ENCODE data around the gene ZMYND10.

The ZMYND10 gene

DNA sequence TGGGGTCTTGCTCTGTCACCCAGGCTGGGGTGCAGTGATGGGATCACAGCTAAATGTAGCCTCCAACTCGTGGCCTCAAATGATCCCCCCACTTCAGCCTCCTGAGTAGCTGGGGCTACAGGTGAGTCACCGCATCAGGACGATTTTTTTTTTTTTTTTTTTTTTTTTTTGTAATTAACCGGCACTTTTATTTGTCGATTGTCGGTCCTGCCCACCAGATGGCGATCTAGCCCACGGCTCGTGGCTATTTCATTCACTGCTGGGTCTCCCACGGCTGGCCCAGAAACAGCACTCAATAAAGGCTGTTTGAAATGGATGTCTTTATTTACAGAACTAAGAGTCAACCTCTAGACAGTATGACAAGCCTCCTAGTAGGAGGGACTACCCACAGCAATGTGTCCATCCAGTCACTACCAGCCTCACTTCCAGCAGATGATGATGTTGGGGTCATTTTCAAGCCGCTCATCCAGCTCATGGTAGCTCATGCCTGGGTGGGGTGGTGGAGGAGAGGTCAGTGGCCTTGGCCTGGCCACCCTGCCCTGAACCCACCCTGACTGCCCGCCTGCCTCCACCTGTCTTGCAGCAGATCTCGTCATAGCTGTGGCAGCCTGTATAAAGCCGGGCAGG, 1.8 kb upstream of the ZMYND10 start:
- peak in 1 of 2 experiments; percentile 53 for DNase-seq (ENCODE audit: low read depth in 2 of 2)

DNA sequence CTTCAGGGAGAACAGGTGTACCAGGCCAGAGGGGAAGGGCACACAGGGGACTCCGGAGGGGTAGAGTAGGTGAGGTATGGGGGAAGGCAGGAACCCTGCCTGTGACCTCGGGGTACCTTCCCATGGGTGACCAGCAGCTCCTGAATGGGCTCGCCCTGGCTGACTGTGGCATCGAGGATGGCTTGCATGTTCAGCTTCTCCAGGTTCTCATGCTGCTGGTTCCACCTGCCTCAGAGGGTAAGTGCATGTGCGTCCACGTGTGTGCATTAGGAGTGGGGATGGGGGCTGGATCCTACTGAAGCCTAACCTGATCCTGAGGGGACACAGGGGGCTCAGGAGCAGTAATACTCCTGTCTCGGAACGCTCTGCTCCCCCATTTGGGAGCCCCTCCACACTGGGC, 524 bp downstream of the ZMYND10 start:
- no peak for DNase-seq (ENCODE audit: low read depth in 2 of 2)

DNA sequence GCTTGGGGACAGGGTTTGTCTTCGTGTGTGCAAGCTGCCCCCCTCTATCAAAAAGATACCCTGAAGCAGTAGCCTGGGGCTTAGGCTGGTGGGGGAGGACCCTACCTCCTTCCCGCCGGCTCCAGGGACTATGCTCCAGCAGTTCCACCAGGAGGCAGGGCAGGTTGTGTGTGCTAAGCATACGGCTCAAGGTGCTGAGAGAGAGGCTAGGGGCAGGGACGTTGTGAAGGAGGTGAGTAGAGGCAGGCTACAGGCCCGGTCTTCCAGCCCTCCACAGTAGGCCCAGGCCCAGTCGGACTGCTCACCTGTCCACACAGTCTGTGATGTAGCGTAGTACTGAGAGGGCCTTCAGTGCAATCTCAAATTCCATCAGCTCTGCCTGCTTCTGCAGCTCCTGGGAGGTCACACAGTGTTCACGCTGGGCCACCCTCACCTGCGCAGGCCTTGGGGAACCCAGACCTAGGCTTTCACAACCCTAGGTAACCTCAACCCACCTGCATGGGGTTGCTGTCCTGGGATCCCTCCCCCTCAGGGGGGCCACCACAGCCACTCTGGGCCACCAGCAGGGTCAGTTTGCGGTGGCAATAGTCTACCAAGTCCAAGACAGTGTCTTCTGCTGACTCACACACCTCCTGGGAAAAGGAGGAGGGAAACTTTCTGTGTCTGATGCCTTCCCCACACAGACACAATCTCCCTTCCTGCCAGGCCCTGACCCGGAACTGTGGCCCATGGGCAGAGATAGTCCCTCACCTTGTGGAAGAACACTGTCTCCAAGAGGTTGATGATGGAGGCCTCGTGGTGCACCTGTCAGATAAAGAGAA, 2.5 kb downstream of the ZMYND10 start:
- DNase-seq (ENCODE audit: low read depth in 2 of 2), result no peak

DNA sequence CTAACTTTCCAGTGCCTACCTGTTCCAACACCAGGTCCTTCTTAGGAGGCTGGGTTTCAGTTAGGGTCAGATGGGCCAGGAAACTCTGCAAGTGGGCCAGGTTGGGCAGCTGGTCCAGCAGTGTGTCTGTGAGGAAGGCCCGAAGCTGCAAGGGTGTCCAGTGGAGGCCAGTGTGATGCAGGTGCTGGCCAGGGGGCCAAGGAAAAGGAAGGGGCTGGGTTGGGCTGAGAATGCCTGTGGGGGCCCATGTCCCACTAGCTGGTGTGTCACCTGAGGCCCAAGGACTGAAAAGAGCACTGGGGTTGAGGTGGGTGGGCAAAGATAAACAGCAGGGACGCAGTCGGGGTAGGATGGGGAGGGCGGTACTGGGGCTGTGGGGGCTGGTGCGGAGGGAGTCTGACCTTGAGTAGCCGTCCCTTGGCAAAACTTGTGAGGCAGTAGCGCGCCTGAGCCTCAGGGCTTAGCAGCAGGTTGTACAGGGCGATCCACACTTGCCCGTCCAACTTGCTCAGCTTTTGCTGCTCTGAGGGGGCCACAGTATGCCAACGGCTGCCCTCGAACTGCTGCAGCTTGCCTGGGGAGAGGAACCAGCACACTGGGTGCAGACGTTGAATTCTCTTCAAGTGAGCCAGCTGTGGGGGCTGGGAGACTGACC, 3.4 kb downstream of the ZMYND10 start:
- no peak for DNase-seq (ENCODE audit: low read depth in 2 of 2)

DNA sequence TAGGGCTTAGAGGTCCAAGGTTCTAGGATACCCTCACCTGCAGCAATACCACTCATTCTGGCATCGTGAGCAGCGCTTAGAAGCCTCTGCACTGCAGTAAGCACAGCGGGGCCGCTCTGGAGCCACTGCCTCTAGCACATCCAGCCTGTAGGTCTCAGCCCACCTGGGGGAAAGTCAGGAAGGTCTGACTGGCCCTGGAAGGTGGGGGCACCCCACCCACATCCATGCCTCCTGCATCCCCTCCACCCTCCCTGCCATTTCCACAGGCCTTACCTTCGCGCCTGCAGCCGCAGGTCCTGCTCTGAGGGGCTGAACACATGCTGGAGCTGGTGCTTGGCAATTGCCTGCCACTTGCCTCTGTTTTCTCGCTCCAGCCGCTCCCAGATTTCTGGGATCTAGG, 4.0 kb downstream of the ZMYND10 start:
- no peak for DNase-seq (ENCODE audit: low read depth in 2 of 2)

DNA sequence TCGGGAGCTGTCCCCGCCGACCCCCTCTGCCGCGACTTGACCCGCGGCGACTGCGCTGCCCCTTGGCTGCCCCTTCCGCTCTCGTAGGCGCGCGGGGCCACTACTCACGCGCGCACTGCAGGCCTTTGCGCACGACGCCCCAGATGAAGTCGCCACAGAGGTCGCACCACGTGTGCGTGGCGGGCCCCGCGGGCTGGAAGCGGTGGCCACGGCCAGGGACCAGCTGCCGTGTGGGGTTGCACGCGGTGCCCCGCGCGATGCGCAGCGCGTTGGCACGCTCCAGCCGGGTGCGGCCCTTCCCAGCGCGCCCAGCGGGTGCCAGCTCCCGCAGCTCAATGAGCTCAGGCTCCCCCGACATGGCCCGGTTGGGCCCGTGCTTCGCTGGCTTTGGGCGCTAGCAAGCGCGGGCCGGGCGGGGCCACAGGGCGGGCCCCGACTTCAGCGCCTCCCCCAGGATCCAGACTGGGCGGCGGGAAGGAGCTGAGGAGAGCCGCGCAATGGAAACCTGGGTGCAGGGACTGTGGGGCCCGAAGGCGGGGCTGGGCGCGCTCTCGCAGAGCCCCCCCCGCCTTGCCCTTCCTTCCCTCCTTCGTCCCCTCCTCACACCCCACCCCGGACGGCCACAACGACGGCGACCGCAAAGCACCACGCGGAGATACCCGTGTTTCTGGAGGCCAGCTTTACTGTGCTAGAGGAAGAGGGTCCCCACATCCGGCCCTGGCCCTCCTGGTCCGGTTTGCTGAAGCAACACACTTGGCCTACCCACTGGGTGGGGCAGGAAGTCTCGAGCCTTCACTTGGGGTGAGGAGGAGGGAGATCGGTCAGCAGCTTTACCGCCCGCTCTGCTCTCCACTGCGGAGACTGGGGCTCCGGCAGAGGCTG, 4.8 kb downstream of the ZMYND10 start, which contains the start of gene RASSF1:
Gene RASSF1, minus strand, starts transcription at position 389 of the 882 bp plus-strand sequence. Its CDS starts 31 bp downstream, at position 358.
- no peak for DNase-seq (ENCODE audit: low read depth in 2 of 2)

DNA sequence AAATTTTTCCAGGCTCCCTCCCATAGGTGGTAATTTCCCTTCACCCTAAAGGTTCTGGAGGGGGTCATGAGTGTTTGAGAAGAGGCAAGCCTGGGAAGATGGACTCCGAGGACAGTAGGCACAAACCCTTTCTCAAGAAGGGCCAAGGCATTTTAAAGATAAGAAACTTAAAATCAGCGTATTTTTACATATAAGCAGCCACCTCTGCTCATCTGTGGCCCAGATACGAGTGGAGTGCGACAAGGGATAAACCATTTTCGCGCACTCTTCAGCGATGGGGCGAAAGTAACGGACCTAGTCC, 5.4 kb downstream of the ZMYND10 start:
- DNase-seq (ENCODE audit: low read depth in 2 of 2), result no peak

DNA sequence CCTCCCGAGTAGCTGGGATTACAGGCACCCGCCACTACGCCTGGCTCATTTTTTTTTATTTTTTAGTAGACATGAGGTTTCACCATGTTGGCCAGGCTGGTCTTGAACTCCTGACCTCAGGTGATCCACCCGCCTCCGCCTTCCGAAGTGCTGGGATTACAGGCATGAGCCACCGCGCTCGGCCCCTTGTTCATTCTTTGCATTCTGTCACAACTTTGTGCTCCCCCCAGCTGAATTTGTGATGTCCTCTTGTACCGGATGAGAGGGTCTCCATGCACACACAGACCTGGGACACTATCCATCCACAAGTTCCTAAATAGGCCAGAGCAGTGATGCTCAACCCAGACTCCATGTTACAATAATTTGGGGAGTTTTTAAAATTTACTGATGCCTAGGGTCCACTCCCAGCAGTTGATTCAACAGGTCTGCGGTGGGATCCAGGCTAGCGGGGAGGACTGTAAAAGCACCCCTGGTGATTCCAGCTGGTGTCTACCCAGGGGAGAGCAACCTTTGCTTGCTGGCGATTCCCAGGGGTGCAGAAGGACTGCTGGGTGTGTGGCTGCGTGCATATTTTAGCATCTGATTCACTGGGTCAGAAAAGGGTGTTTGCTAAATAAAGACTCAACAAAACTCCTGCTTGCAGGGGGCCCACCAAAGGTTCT, 5.9 kb downstream of the ZMYND10 start:
- DNase-seq (ENCODE audit: low read depth in 2 of 2), result no peak

DNA sequence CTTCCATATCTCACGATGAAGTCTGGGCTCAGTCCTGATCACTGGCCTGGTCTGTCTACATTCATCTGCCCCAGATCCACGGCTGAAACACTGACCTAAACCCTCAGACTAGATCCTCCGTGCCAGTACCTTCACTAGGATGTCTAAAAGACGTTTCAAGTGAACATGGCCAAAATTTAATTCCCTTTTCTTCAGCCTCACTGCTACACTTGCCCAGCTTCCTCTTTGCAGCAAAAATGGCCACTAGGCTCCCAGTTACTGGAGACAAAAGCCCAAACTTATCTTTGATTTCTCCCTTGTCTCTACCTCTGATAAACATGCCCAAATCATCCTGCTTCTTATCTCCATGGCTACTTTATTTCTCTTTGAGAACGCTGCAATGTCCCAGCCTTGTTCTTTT, 6.6 kb downstream of the ZMYND10 start:
- DNase-seq (ENCODE audit: low read depth in 2 of 2), result no peak

DNA sequence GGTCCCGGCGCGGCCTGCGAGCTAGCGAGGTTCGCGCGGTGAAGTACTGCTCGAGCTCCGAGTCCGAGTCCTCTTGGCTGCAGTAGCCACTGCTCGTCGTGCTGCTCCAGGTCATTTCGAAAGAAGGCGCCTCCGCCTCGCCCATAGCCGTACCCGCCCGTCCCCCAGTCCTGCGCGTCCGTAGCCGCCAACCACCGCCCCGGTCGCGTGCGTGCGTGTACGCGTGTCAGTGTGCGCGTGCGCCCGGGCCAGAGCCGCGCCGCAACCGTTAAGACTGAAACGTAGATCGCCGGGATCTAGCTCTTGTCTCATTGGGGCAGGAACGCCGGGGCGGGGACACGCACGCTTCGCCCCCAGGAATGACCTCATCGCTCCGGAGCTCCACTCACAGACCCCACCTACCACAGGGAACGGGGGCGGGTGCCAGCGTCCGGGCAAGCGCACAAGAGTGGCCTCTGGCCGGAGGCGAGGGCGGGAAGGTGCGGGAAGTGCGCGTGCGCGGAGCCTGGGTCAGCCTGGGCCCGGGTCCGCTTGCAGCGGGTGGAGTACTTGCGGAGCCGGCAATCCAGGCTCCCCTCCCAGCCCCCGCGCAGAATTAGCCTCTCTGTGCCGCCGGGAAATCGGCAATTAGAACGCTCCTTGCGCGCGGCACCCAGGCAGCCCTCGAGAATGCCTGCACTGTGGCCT, 8.2 kb downstream of the ZMYND10 start:
- DNase-seq (ENCODE audit: low read depth in 2 of 2), result peak; percentile 97

DNA sequence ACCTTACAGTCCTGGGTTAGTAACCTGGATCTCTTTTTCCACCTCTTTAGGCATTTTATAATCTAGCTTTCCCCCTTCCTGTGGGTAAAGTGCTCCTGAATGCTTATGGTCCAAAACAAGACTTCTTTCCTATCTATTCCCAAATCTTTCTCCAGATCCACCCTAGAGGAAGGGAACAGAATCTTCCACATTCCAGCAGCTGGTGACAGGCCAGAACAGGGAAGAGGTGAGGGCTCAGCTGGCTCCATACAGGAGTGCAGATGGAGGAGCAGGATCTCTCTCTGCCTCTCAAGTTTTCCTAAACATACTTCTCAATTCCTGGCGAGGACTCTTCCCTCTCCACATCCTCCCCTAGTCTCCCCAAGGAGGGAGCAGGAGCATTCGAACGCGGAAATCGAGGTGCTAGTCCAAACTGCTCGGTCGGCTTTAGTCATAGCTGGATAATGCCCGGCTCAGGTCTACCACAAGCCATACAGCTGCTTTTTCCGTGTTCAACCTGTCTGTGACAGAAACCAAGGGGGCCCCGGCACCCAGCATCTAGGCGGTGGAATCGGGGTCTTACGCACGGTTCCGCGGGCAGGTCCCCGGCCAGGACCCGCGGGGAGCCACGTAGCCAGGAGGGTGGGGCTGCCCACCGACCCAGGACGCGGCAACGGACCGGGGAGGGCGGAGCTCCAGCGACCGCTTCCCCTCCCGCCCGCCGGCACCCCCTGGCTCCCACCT, 8.9 kb downstream of the ZMYND10 start:
- no peak for DNase-seq (ENCODE audit: low read depth in 2 of 2)

DNA sequence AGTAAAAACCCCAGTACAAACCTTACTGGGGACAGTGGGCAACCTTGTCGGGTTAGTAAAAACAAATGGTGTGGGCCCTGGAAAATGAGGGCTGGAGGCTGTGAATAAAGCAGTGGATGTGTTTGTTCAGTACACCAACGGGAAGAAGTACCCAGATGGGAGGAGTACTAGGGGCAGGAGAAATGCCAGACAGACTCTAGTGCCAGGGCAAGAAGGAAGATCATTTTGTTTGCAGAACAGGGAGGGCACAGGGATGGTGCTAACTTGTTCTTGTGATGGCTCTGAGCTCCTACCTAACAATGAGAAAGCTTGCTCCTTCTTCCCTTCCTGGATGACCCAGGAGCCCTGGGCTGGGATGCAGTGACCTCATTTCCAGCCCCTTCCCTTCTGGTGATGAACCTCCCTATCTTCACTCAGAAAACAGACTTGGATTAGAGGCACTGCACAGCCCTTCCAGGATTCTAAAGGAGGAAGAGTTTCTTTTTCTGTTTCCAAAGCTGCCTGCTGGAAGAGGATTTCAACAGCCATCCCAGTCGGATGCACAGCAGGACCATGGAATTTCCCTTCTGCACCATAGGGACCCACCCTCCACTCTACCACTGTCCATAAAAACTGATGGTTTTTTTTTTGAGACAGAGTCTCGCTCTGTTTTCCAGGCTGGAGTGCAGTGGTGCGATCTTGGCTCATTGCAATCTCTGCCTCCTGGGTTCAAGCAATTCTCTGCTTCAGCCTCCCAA, 11.0 kb downstream of the ZMYND10 start:
- no peak for DNase-seq (ENCODE audit: low read depth in 2 of 2)

DNA sequence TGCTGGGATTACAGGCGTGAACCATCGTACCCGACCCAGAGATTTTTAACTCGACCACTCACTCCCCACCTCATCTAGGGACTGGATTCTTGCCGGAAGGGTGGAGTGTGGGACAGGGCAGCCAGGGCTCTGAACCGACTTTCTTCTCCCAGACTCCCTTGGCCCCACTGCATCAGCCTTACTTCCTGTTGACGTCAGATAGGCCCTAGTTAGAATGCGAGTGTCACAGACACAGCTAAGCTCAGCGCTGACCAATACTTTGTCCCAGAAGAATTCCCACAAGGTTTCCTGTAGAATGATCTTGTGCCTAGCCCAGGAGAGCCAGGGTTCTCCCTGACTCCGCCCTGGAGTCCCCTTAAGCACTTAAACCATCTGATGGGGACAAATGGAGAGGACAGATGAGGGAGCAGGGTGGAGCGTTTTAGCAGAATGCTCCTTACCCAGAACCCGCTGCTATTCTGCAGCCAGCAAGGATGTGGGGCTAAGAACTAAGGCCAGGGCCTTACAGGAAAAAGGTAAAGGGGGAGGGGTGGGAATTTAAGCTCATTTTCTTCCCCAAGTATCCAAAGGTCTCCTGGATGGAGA, 11.7 kb downstream of the ZMYND10 start:
- DNase-seq (ENCODE audit: low read depth in 2 of 2), result no peak

DNA sequence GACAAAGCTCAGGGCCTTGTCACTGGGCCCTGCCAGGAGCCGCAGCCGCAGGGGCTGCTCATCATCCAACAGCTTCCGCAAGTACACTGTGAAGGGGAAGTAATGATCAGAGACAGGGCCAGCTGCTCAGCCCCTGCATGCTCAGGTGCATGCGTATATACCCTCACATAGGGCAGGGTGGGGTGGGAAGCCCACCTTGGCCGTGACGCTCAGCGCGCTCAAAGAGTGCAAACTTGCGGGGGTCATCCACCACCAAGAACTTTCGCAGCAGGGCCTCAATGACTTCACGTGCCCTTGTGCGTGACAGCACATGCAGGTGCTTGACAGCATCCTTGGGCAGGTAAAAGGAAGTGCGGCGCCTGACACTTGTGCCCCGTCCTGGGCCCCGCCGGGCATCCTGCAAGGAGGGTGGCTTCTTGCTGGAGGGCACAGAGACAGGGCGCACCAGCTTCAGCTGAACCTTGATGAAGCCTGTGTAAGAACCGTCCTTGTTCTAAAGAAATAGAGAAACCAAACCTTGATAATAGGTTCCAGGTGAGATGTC, 14.1 kb downstream of the ZMYND10 start:
- DNase-seq (ENCODE audit: low read depth in 2 of 2), result no peak

DNA sequence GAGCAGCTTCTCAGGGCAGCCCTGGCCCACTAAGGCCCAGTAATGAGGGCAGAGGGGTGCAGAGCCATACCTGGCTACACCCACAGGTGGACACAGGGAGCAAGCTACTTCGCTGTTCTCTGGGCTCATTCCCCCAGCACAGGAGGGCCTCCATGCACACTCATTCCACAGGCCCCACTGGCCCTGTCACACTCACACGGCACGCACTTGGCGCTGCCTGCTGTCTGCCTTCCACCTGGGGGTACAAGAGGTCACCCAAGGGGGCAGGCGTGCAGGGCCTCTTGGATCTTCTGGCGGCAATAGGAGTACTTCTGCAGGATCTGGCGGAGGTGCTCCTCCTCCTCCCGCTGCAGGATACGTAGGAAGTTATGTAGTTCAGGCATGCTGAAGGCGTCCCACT, 15.2 kb downstream of the ZMYND10 start:
- no peak for DNase-seq (ENCODE audit: low read depth in 2 of 2)

DNA sequence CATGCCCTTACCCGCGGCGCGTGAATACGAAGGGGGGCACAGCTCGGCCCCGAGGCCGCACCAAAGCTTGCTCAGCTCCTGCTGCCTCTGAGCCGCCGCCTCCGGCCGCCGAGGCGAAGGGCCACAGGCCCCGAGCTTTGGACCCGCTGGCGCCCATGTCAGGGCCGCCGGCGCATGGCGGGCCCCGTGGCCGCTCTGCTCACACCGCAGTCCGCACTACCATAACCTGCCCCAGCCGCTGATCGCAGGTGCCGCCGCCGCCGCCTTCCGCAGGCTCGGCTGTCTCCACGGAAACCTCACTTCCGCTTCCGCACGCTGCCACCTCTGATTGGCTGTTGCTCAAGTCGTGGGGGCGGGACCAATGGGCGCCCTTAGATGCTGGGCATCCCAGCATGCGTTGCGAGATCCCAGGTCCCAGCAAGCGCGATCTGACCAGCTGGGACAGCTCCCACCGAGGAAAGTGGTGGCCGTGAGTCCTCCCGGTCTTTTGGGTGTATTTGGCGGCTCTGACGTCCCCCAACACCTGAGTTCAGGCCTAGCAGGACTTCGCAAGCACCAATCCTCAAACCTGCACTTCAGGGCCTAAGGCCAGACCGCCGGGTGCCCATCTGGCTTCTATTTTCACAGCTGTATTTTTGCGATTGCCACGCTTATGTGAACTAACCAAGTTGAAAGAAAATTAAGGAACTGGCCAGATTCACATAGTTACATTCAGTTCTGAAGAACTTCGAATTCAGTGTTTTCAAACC, 17.4 kb downstream of the ZMYND10 start, which contains the start of gene TUSC2:
Gene TUSC2, minus strand, starts transcription at position 281 of the 749 bp plus-strand sequence. Its CDS starts 124 bp downstream, at position 157.
- DNase-seq (ENCODE audit: low read depth in 2 of 2), result peak; percentile 84 to 86

DNA sequence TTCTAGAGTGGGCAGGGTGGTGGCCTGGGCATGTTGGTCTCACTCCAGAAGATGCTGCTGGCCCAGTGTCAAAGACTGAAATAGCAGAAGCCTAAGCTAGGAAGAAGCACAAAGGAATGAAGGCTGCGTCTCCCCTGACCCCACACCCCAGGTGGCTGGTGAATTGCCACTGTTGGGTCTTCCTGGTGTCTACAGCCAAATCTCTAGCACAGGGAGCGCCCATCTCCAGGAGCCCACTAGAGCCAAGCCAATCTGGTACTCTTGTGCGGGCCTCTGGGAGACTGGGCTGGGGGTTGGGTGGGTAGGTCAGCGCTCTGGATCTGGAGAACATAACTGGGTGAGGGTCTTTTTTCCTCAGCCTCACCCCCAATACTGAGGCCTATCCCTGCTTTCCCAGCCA, 18.4 kb downstream of the ZMYND10 start:
- no peak for DNase-seq (ENCODE audit: low read depth in 2 of 2)

DNA sequence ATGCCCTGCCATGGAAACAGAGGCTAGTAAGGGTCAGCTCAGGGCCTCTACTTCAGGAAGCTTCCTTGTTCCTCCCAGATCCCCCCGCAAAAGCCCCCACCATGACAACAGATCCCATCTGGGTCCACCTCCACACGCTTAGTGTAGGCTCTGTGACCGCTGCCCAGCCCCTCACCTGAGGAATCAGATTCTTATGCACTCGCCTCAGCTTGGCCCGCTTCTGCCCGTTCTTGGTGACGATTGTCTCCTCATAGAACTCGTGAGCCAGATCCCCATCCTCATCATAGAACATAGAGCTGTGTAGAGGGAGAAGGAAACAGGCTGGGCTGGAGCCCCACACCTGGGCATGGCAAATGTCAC, 19.4 kb downstream of the ZMYND10 start:
- DNase-seq (ENCODE audit: low read depth in 2 of 2), result no peak
